GM12872 (cell line): Measurements from ENCODE around the gene PRM2.

ENCODE experiments used
- TF ChIP-seq, protein P1 (sequence below): IDR thresholded peaks from 3 replicates; pipeline ENCODE4 v1.5.1; 2011; ENCODE audit warnings: low read depth, mild to moderate bottlenecking, low read length, moderate library complexity; ENCODE audit not compliant: insufficient read depth

Gene PRM2

DNA sequence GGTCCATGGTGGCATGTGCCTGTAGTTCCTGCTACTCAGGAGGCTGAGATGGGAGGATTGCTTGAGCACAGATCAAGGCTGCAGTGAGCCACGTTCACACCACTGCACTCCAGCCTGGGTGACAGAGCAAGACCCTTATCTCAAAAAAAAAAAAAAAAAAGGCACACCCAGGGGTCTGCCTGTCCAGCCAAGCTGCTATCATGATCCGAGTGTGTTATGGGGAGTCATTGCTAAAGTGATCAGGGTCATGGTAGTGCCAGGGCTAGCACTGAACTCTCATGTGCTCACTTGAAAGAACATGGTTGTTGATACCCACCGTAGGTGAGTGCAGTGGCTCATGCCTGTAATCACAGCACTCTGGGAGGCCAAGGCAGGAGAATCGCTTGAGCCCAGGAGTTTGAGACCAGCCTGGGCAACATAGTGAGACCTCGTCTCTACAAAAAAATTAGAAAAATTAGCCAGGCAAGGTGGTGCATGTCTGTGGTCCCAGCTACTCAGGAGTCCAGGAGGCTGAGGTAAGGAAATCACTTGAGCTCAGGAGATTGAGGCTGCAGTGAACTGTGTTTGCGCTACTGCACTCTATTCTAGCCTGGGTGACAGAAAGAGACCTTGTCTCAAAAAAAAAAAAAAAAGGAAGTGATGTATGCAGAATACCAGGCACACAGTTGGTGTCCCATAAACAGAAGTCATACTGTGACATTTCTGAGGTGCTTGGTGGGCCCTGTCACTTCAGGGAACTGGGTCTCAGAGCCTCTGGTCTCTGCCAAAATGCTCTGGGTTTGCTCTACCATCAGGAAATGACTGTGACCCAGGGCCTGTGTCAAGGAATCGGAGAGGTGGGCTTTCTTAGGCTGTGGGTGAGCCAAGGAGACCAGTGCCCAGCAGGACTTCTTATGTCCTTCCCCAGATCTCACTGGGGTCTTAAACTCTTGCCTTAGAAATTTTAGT is 2.7 kb upstream of the PRM2 start:
- TF ChIP-seq, protein P1, sequence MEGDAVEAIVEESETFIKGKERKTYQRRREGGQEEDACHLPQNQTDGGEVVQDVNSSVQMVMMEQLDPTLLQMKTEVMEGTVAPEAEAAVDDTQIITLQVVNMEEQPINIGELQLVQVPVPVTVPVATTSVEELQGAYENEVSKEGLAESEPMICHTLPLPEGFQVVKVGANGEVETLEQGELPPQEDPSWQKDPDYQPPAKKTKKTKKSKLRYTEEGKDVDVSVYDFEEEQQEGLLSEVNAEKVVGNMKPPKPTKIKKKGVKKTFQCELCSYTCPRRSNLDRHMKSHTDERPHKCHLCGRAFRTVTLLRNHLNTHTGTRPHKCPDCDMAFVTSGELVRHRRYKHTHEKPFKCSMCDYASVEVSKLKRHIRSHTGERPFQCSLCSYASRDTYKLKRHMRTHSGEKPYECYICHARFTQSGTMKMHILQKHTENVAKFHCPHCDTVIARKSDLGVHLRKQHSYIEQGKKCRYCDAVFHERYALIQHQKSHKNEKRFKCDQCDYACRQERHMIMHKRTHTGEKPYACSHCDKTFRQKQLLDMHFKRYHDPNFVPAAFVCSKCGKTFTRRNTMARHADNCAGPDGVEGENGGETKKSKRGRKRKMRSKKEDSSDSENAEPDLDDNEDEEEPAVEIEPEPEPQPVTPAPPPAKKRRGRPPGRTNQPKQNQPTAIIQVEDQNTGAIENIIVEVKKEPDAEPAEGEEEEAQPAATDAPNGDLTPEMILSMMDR = no peak

DNA sequence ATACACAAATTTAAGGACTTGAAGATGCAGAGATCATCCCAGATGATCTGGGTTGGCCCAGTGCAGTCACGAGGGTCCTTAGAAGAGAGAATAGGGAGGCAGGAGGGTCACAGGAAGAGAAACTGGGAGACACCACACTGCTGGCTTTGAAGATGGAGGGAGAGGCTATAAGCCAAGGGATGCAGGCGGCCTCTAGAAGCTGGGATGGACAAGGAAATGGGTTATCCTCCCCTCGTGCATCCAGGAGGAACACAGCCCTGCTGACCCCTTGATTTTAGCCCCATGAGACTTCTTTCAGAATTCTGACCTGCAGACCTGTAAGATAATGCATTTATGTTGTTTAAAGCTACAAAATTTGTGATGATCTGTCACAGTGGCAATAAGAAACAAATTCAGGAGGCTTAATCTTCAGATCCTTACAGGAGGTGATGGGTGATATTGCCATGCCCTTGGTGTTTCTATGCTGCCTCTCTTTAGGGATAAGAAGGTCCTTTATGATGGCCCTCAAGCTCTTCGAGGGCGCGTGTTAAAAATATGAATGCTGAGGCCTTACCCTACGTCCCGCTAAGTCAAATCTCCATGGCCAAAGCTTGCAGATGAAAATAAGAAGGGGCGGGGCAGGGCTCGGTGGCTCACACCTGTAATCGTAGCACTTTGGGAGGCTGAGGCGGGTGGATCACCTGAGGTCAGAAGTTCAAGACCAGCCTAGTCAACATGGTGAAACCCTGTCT is 1.5 kb upstream of the PRM2 start:
- TF ChIP-seq, protein P1 = no peak

DNA sequence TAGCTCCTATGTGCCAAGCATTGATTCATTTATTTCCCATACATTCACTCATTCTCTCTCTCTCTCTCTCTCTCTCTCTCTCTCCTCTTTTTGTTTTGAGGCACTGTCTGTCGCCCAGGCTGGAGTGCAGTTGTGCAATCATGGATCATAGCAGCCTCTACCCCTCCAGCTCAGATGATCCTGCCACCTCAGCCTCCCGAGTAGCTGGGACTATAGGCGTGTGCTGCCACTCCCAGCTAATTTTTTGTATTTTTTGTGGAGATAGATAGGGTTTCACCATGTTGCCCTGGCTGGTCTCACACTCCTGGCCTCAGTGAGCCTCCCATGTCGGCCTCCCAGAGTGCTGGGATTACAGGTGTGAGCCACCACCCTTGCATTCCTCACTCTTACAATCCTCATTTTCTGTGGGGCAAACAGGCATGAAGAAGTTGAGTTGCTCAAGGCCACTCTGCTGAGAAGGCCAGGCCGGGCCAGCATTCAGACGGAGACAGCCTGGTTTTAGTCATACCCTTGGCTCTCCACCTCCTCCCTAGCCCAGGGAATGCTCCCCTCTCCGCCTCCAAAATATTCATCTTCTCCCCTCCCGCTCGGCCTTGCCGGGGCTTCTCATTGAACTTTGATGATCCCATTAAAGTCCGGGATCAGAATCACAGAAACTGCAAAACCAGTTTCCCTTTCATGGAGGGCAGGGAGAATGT is 765 bp upstream of the PRM2 start:
- TF ChIP-seq, protein P1 = no peak

DNA sequence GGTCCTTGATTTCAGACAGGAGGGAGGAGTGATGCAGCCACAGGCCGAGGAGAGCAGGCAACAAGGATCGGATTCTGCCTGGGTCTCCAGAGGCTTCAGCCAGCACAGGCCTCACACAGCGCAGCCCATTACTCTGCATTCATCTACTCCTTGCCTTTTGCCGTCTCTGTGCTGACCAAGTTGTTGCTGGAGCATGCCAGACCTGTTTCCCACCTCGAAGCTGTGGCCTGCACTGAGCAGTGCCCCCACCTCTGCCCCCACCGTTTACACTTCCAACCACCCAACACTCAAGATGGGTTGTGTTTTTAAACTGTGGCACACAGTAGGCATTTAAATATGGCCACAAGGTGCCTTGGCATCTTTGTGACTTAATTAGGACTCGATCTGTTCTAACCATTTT is 1.3 kb downstream of the PRM2 start:
- TF ChIP-seq, protein P1 = no peak

DNA sequence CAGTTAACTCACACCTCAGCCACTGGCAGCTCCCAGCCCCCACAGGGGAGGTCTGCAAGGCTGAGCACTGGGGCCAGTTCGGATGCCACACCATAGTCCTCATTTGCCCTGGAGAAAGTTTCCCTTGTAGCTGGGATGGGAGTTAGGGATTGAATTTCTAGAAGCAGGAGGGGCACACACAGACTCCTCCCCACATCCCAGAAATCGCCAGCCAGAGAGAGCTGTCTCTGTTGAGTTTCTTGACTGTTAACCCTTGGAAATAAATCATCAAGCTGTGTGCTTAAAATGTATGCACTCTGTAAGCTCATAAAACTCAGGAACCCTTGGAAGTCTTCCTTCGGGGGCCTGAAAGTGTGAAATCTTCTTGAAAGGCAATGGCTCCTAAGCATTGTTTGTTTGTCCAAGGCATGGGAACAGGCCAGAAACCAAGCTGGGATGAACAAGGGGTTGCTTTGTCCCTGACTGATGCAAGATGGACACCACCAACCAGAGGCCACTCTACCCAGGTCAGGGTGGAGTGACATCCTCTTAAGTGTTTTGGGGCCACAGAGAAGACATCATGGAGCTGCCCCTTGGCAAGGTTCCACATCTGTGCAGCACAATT is 2.5 kb downstream of the PRM2 start:
- TF ChIP-seq, protein P1 = no peak

DNA sequence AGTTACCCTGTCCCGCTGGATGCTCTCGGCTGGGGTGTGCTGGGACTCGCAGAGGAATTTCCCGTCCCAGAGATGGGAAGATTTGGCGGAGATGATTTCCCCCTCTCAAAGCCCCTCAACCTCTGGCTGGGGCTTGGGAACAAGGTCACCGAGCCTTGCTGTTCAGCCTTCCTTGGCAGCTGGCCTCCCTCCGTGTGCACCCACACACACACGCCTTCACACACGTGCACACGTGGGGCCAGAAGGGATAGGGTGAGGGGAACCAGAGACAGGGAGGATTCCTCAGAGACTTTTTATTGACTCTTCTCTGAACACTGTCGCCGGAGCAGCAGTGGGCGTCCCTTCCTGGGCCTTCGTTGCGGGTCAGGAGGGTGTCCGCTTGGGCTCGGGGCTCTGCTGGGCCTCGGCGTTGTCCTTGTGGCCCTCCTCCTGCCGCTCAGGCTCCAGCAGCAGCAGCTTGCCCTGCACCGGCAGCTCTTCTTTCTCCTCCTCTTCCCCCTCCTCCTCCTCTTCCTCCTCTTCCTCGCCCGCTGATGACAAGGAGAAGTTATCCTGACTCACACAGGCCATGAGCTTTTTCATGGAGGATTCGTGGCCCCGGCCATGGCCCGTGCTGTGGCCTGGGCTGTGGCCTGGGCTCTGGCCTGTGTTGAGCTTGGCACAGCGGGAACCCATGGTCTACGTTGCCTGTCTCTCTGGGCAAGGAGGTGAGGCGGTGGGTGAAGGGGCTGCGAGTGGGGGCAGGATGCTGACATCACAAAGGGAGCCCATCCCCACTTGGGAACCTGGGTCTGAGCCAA is 3.2 kb downstream of the PRM2 start, which contains the start of gene PRM3:
TSS of gene PRM3 (minus strand) at position 709 of the 800 bp plus-strand sequence. CDS start at position 675, 34 bp downstream.
- TF ChIP-seq, protein P1 = no peak
